ENCODE results near the gene TIMM23.
"Not testable (repeated sequence)": the region's sequence is repeated elsewhere in the genome, so short reads cannot be mapped to it uniquely, and the experiment has no call there.

The TIMM23 gene, protein sequence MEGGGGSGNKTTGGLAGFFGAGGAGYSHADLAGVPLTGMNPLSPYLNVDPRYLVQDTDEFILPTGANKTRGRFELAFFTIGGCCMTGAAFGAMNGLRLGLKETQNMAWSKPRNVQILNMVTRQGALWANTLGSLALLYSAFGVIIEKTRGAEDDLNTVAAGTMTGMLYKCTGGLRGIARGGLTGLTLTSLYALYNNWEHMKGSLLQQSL

DNA sequence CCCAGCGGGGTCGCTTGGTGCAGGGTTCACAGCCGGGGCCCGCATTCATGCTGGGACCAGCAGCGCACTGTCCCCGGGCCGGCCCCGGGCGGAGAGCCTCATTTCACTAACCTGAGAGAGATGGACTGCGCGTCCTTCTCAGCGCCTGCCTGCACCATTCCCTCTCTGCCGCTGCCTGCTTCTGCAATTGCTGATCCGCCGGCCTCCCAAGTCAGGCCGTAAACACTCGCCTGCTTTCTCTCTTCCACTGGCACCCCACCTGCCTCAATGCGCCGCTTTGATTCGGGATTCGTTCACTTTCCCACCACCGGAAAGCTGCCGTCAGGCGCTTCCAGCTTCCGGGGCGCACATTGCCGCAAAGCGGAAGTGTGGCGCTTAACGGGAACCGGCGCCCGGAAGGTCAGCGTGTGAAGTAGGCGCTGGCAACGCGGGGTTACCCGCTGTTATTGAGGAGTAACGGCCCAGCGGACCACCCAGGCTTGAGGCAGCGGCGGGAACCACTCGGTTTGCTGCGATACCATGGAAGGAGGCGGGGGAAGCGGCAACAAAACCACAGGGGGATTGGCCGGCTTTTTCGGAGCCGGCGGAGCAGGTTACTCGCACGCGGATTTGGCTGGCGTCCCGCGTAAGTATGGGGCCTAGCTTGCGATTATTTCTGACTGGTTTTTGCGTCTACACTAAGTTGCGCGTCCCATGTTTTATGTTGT lies at the start of gene TIMM23:
Gene TIMM23, plus strand, starts transcription at position 384 of the 707 bp plus-strand sequence. Its CDS starts 136 bp downstream, at position 520.
- peak; percentile 39 for DNase-seq

GRCh38 chr10:45926790-45927189 lies 45.5 kb upstream of the TIMM23 start:
- DNase-seq, result not testable (repeated sequence)

DNA sequence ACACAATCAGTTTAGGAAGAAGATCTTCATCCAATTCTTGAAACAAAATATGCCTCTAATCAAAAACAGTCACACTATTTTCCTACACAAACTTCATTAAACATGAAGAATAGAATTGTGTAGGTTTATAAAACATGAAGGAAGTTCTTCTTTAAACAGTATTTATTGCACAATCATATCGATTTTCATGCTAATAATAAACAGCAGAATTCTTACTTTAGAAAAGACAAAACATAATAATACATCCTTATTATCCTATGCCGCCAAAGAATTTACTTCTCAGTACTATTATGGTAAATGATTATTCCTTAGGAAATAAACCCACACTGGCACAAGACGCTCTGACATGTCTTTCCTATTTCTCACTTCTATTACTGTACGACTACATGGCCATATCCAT lies 41.0 kb upstream of the TIMM23 start:
- DNase-seq, result not testable (repeated sequence)

GRCh38 chr10:45934788-45935187 lies 37.5 kb upstream of the TIMM23 start:
- DNase-seq, result peak; percentile 0

GRCh38 chr10:45939176-45939697 lies 33.1 kb upstream of the TIMM23 start:
- not testable (repeated sequence) for DNase-seq

DNA sequence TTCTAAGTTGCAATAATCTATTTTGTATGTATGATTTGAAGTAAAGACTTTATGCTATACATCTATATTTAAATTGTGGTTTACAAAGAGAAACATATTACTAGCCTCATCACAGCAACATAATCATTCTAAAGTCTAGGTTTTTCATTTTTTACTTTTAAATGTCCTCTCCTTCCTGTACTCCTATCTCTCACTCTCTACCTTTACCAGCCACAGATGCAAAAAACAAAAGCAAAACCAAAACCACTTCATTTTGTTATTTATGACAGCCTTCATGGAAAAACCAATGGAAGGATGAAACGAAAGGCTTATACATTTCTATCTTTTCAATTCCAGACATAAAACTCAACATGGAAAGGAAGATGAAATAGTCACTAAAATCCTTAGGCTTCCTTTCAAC lies 31.1 kb upstream of the TIMM23 start:
- not testable (repeated sequence) for DNase-seq

DNA sequence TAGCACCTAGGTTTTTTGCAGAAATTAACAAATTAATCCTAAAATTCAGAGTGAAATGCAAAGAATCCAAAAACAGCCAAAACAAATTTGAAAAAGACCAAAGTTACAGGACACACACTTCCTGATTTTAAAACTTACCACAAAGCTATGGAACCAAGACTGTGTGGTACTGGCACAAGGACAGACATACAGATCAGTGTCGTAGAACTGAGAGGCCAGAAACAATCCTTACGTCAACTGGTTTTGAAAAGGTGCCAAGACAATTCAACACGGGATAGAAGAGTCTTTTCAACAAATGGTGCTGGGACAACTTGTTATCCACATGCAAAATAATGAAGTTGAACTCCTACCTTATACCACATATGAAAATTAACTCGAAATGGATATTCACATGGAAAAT lies 26.8 kb upstream of the TIMM23 start:
- not testable (repeated sequence) for DNase-seq

DNA sequence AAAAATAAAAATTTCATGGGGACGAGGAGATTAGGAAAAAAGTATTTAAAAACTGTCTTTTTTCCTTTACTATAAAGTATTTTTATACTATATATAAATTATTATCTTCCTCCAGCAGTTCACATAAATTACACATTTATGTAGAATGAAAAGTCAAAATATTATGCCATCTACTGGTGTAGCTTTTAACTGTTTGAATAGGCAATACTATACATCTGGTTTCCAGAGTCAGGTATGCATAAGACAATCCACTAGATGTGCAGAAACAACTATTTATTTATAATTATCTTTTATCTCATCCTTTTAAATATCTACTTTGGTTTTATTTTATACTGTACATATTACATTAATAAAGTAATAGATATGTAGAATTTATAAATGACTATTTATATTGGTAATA lies 24.9 kb upstream of the TIMM23 start:
- not testable (repeated sequence) for DNase-seq

DNA sequence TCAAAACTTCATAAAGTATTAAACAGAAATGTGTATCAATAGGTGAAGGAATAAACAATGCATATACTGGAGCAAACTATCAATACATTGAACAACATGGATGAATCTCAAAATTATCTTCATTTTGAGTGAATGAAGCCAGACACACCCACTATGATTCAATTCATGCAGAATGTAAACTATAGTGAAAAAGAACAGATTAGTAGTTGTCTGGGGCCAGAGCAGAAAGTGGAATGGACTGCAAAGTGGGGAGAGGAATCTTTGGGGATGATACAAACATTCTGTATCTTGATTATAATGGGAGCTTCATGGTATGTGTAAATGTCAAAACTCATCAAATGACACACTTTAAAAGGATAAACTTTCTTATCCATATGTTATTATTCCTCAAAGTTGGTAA lies 23.5 kb upstream of the TIMM23 start:
- not testable (repeated sequence) for DNase-seq

GRCh38 chr10:45954367-45954766 lies 17.9 kb upstream of the TIMM23 start:
- not testable (repeated sequence) for DNase-seq

GRCh38 chr10:45956634-45957033 lies 15.7 kb upstream of the TIMM23 start:
- not testable (repeated sequence) for DNase-seq

- DNase-seq, result not testable (repeated sequence)
These were observed 14.4 kb upstream of the TIMM23 start for GRCh38 chr10:45957928-45958327.

GRCh38 chr10:45962686-45963452 lies 9.4 kb upstream of the TIMM23 start:
- DNase-seq, result not testable (repeated sequence)

DNA sequence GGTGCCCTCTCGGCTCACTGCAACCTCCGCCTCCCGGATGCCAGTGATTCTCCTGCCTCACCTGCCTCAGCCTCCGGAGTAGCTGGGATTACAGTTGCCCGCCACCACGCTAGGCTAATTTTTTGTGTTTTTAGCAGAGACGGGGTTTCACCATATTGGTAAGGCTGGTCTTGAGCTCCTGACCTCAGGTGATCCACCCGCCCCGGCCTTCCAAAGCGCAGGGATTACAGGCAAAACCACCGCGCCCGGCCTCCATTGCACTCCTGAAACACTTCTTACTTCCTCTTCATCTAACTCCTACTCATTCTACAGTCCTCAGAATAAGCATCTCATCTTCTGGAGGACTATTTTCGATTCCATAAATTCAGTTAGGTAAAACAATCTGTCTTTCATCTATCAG lies 1.3 kb upstream of the TIMM23 start:
- not testable (repeated sequence) for DNase-seq

- DNase-seq, result not testable (repeated sequence)
These were observed 565 bp upstream of the TIMM23 start for GRCh38 chr10:45971742-45972105.

GRCh38 chr10:45972813-45973169 lies 502 bp downstream of the TIMM23 start:
- DNase-seq, result not testable (repeated sequence)

DNA sequence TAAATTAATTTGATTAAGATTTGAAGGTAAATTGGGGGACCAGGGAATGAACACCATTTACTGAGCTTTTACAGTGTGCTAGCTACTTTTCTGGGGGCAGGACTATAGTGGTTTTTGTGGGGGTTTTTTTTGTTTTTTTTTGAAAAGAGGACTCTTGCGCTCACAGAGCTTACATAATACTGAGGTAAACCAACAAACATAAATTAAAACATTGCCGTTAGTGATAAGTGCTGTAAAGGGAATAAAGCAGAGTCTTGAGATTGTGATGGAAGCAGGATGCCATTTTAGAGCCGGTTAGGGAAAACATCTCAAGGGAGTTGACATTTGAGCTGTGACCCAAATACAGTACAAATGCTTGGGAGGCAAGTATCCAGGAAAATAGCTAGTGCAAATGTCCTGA lies 1.8 kb downstream of the TIMM23 start:
- not testable (repeated sequence) for DNase-seq

- not testable (repeated sequence) for DNase-seq
These were observed 6.3 kb downstream of the TIMM23 start for GRCh38 chr10:45978554-45978953.

DNA sequence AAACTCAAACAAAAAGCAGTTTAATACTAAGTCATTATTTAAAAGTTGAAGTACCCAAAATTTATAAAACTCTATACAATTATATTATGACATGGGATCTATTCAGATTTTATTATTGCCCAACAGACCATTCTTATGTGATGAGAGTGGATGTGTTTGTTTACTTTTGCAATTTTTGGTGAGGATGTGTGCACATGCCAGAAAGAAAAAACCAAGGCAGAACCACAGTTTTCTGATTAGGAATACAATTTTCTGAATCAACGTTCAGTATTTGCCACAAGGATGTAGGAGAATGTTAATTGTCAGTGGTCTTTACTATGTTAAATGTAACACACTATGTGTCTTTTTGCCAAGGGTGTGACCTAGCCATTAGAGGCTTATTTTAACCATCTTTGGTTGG lies 9.1 kb downstream of the TIMM23 start:
- DNase-seq, result not testable (repeated sequence)

- DNase-seq, result not testable (repeated sequence)
These were observed 11.4 kb downstream of the TIMM23 start for GRCh38 chr10:45983538-45984186.

DNA sequence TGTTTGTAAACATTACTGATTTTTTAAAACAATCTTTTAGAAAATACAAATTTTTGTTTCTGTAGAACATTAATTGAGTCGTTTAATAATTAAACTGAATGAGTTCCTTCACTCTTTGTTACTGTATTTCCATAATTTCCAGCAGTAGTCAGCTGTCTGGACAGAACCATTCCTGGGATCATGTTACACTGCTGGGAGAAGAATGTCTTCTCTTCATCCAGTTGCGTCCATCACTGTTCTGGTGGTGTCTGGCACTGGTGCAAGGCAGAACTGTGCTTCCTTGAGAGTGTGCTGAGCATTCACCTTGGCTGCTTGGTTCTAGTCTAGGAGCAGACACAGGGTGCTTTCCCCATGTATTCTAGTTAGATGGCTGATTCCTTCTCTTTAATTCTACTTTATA lies 12.2 kb downstream of the TIMM23 start:
- DNase-seq, result not testable (repeated sequence)

- not testable (repeated sequence) for DNase-seq
These were observed 13.3 kb downstream of the TIMM23 start for GRCh38 chr10:45985590-45985989.

DNA sequence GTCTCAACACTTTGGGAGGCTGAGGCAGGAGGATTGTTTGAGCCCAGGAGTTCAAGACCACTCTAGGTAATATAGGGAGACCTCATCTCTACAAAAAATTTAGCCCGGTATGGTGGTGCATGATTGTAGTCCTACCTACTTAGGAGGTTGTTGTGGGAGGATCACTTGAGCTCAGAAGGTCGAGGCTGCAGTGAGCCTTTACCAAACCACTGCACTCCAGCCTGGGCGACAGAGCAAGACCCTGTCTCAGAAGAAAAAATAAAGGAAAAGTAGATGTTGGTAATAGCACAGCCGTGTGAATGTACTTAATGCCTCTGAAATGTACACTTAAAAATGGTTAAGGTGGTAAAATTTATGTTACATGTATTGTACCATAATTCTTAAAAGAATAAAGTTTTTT lies 25.3 kb downstream of the TIMM23 start:
- DNase-seq, result no peak
